Dendritic cell treated with granulocyte-macrophage colony-stimulating factor and Interleukin-4, amounts not matched to agents 40 ng/mL and 50 ng/mL, for 4 days (primary cell): ENCODE results near the gene LSM14B.

Experiments used
- H3K27ac Mint-ChIP-seq: one replicate; pipeline ENCODE4 v1.8.0; 2022; ENCODE audit warnings: mild to moderate bottlenecking, mixed read lengths
- H3K27me3 Mint-ChIP-seq: one replicate; pipeline ENCODE4 v1.8.0; 2022; ENCODE audit warnings: mild to moderate bottlenecking, mixed read lengths
- H3K36me3 Mint-ChIP-seq: one replicate; pipeline ENCODE4 v1.8.0; 2022; ENCODE audit warnings: low read depth, mixed read lengths
- H3K4me1 Mint-ChIP-seq: one replicate; pipeline ENCODE4 v1.8.0; 2022; ENCODE audit warnings: low read depth, mixed read lengths
- H3K4me3 Mint-ChIP-seq: one replicate; pipeline ENCODE4 v1.8.0; 2022; ENCODE audit warnings: mild to moderate bottlenecking, moderate library complexity, mixed read lengths
- H3K9me3 Mint-ChIP-seq: one replicate; pipeline ENCODE4 v1.8.0; 2022; ENCODE audit warnings: mixed read lengths
- intact Hi-C: fragments of 100-400 bp; cut with micrococcal nuclease; formaldehyde crosslinking; loops from one replicate; pipeline ENCODE4 v1.15.0; 2022

Gene LSM14B

DNA sequence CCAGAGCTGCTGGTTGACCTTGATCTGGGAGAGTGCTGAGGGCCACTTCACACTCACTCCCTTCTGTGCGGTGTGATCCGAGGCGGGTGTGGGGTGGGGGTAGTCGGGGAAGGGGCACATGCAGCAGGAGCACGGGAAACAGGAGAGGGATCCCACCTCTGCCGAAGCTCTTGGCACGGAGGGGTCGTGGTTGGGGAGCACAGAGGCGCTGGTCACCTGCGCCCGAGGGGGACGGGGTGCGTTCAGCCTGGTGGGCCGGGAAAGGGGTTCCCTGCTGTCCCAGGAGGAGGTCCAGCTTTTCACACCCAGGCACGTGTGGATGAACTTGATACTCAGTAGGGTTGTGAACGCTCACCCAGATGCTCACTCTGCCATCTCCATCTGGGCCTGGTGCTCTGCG lies 38.6 kb downstream of the LSM14B start:
- H3K9me3 Mint-ChIP-seq = no peaks in the 10 kb centered on the region
- H3K27me3 Mint-ChIP-seq = no peaks in the 10 kb centered on the region
- peaks cover 14% of the 10 kb centered on the region for H3K4me1 Mint-ChIP-seq
- no peak overlapping the region for H3K27ac Mint-ChIP-seq
- H3K4me3 Mint-ChIP-seq = no peak overlapping the region
- intact Hi-C loops = no loop called here
- peaks cover 81% of the 10 kb centered on the region for H3K36me3 Mint-ChIP-seq

DNA sequence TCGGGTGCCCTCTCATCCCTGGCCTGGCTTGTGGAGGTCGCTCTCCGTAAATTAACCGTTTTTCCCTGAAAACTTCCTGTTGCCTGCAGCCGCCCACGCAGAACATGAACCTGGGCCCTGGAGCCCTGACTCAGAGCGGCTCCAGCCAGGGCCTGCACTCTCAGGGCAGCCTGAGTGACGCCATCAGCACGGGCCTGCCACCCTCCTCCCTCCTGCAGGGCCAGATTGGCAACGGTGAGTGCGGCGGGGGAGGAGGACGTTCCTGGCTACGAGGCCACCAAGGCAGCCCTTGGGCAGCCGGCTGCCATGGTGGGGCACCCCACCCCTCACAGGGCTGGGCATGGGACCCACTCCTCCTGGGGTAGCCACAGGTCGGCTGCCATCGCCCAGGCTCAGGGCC lies 39.1 kb downstream of the LSM14B start:
- peaks cover 81% of the 10 kb centered on the region for H3K36me3 Mint-ChIP-seq
- no peaks in the 10 kb centered on the region for H3K9me3 Mint-ChIP-seq
- H3K4me1 Mint-ChIP-seq = peaks cover 9% of the 10 kb centered on the region
- H3K27ac Mint-ChIP-seq = no peak overlapping the region
- no peak overlapping the region for H3K4me3 Mint-ChIP-seq
- intact Hi-C loops = no loop called here
- no peaks in the 10 kb centered on the region for H3K27me3 Mint-ChIP-seq

DNA sequence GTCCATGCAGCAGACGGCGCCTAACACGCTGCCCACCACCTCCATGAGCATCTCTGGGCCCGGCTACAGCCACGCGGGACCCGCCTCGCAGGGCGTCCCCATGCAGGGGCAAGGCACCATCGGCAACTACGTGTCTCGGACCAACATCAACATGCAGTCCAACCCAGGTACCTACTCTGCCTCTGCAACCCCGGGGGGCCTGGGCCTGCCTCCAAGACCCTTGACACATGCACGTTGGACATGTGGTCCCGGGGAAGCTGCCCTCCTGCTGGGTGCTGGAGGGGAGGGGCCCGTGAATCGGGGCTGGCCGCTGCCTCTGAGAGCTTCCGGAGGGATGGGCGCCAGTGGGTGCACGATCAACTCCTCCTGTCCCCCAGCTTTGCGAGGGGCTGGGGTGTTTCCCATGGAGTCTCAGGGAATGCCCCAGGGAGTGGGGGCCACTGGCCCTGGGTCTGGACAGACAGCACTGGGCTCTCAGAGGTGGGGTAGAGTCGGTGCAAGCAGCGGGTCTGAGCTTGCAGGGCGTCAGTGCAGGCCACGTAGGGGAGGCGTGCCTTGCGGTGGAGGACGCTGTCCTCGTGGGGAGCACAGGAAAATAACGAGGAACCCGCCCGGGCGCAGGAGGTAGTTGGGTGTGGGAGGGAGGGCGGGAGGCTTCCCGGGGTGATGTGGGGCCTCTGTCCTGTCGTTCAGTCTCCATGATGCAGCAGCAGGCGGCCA lies 40.6 kb downstream of the LSM14B start:
- no peaks in the 10 kb centered on the region for H3K9me3 Mint-ChIP-seq
- H3K27ac Mint-ChIP-seq = no peak overlapping the region
- H3K4me3 Mint-ChIP-seq = no peak overlapping the region
- intact Hi-C loops = no loop called here
- H3K36me3 Mint-ChIP-seq = peaks cover 94% of the 10 kb centered on the region
- peaks cover 9% of the 10 kb centered on the region for H3K4me1 Mint-ChIP-seq
- no peaks in the 10 kb centered on the region for H3K27me3 Mint-ChIP-seq

DNA sequence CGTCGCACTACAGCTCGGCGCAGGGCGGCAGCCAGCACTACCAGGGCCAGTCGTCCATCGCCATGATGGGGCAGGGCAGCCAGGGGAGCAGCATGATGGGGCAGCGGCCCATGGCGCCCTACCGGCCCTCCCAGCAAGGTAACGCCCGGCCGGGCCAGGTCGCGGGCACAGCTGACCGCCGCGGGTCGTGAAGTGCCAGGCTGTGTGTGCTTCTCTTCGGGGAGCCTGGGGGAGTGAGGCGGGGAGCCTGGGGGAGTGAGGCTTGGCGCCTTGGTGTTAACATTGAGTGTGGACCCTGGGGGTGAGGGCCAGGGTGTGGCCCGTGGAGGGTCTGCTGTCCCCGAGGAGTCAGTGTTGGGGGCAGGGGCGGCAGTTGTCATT lies 41.2 kb downstream of the LSM14B start:
- H3K4me1 Mint-ChIP-seq = peaks cover 9% of the 10 kb centered on the region
- H3K36me3 Mint-ChIP-seq = peaks cover 97% of the 10 kb centered on the region
- no peaks in the 10 kb centered on the region for H3K9me3 Mint-ChIP-seq
- H3K27ac Mint-ChIP-seq = no peak overlapping the region
- H3K4me3 Mint-ChIP-seq = no peak overlapping the region
- intact Hi-C loops = no loop called here
- no peaks in the 10 kb centered on the region for H3K27me3 Mint-ChIP-seq

DNA sequence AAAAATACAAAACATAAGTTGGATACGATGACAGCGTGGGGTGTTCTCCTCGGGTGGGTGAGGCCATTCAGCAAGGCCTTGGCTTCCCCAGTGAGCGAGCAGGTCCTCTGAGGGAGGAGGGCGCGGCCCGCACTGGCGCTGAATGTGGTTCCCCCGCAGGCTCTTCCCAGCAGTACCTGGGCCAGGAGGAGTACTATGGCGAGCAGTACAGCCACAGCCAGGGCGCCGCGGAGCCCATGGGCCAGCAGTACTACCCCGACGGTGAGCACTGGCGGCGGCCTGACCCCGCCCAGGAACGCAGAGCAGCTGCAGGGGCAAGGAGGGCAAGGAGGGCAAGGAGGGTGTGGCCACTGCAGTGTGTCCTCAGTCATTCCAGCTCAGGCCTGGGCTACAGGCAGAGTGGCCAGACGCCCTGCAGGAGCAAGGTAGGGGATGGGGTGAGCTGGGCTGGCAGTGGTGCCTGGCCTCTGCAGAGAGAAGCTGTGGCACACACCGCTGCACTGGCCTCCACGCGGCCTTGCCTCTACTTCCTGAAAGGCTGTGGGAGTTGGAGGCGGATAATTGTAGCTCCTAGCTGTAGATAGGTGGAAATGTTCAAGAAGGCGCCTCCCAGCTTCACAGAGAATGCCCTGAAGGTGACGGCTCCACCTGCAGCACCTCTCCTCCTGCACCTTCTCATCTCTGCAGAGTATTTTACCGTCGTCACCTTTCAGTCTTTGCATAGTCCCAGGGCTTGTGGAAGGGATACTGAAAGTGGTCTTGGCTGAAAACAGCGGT lies 41.9 kb downstream of the LSM14B start:
- Mint-ChIP-seq H3K4me3 (no peak overlapping the region), H3K36me3 (peaks cover 97% of the 10 kb centered on the region), H3K9me3 (no peaks in the 10 kb centered on the region), H3K4me1 (peaks cover 7% of the 10 kb centered on the region), H3K27me3 (no peaks in the 10 kb centered on the region), H3K27ac (no peak overlapping the region)
- intact Hi-C loops = no loop called here

DNA sequence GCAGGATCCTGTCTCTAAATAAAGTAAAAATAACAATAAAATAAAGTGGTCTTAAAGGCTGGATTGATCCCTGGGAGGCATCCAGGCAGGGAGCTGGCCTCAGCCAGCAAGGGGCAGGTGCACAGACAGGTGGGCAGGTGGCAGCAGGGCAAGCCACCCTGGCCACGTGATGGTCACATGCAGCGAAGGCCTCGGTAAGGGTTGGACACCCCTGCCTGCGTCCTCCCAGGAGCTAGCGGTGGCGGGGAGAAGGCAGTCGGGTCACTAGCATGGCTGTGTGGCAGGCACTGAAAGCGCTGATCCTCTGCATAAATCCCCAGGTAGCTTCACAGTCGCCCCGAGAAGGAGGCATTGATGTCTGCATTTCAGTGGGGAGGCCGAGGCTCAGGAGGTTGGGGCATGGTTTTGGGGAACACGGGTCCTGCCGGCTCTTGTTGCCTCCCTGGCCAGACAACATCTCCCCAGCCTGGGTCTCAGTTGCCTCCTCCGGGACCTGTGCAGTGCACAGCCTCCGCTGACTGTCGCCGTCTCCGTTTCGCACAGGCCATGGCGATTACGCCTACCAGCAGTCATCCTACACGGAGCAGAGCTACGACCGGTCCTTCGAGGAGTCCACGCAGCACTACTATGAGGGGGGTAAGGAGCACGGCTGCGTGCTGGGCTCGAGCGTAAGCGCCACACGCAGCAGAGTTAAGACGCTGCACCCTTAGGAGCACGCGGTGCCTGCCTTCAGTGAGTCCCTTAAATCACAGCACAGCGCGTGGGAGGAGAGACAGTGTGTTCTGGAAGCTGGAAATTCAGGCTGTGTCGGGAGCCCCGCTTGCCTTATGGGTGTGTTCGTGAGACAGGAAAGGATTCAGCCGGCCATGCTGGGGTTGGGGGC lies 42.8 kb downstream of the LSM14B start:
- peaks cover 97% of the 10 kb centered on the region for H3K36me3 Mint-ChIP-seq
- H3K27me3 Mint-ChIP-seq = no peaks in the 10 kb centered on the region

DNA sequence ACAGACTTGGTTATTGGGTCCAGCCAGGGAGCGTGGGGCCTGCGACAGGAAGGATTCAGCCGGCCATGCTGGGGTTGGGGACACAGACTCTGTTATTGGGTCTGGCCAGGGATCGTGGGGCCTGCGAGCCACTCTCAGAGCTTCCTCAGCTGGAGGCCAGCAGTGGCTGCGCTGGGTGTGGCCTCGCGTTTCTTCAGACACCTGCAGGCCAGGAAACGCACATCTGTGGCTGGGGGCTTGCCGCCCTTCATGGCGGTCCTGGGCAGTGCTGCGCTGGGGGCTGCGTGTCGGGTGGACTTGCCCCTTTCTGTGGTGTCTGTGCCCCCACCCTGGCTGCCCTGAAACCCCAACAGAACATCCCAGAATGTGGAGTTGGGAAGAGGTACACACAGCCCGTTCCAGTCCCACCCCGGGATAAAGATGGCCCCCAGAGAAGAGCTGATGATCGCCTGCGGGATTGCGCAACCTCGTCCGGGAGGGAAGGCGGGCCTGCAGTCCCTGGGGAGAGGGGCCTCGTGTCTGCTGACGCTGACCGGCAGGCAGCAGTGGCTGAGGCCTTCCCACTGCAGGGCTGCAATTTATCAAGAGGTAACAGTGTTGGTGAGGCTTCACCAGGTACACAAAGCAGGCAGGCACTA lies 43.6 kb downstream of the LSM14B start:
- H3K36me3 Mint-ChIP-seq = peaks cover 91% of the 10 kb centered on the region
- H3K27ac Mint-ChIP-seq = no peak overlapping the region
- no peaks in the 10 kb centered on the region for H3K27me3 Mint-ChIP-seq

More for the DNA sequence above, 42.8 kb downstream of the LSM14B start:
- intact Hi-C loops = no loop called here
- H3K4me3 Mint-ChIP-seq = no peak overlapping the region
- H3K9me3 Mint-ChIP-seq = no peaks in the 10 kb centered on the region
- H3K27ac Mint-ChIP-seq = no peak overlapping the region
- no peaks in the 10 kb centered on the region for H3K4me1 Mint-ChIP-seq

DNA sequence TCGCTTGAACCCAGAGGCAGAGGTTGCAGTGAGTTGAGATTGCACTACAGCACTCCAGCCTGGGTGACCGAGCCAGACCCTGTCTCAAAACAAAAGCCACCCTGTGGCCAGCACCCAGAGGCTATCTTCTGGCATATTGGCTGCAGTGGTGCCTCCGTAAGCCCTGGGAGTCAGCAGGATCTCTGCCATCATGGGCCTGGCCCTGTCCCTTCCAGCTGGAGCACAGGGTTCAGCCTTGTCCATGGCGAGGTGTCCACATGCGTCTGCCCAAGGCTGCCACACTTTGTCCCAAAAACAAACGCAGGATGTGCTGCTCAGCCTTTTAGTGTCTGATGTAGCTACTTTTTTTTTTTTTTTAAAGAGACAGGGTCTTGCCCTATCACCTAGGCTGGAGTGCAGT lies 45.2 kb downstream of the LSM14B start:
- no peaks in the 10 kb centered on the region for H3K4me1 Mint-ChIP-seq
- peaks cover 90% of the 10 kb centered on the region for H3K36me3 Mint-ChIP-seq
- no peaks in the 10 kb centered on the region for H3K27me3 Mint-ChIP-seq
- H3K4me3 Mint-ChIP-seq = no peak overlapping the region
- H3K27ac Mint-ChIP-seq = no peak overlapping the region
- H3K9me3 Mint-ChIP-seq = no peaks in the 10 kb centered on the region
- intact Hi-C loops = no loop called here

More for the DNA sequence above, 43.6 kb downstream of the LSM14B start:
- Mint-ChIP-seq H3K9me3 (no peaks in the 10 kb centered on the region), H3K4me1 (no peaks in the 10 kb centered on the region), H3K4me3 (no peak overlapping the region)
- intact Hi-C loops = no loop called here

DNA sequence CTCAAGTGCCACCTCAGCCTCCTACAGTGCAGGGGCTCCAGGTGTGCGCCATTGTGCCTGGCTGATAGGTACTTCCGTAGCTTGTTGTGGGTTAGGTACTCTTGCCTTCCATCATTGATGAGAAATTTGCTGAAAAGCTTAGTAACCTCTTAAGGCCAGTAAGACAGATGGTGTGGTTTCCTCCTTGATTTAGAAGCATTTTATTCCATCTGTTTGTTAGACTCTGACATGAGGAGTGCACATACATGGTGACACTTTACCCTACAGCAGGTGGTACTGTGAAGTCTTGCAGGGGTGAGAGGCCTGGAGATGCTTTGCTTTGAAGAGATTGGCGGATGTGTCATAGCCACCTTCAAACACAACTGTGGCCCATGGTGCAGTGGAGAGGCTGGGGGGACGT lies 45.8 kb downstream of the LSM14B start:
- Mint-ChIP-seq H3K9me3 (no peaks in the 10 kb centered on the region), H3K4me1 (no peaks in the 10 kb centered on the region), H3K27ac (no peak overlapping the region), H3K27me3 (no peaks in the 10 kb centered on the region), H3K4me3 (no peak overlapping the region), H3K36me3 (peaks cover 90% of the 10 kb centered on the region)
- intact Hi-C loops = no loop called here

DNA sequence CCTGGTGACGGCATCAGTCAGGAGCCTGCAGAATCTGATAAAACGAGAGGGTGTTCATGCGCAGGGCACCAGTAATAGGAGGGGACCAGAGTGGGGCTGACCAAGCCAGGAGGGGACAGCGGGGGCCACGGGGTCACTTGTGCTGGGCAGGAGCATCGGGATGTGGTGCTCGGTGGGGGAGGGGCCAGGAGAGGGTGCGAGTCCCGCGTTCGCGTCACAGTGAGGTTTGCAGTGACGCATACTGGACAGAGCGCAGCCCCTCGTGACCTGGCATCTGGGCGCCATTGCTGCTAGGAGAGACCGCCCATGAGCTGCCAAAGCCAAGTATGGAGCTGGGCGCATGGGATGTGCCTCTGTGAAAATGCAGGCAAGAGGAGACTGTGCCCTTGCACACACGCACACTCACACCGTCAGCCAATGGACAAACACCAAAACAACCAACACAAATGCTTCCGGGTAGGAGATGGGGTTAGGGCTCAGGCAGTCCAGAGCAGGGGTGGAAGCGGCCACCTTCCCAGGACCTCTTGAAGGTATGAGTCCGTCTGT lies 46.7 kb downstream of the LSM14B start:
- no peaks in the 10 kb centered on the region for H3K9me3 Mint-ChIP-seq
- no peak overlapping the region for H3K4me3 Mint-ChIP-seq
- H3K4me1 Mint-ChIP-seq = no peaks in the 10 kb centered on the region
- no peaks in the 10 kb centered on the region for H3K27me3 Mint-ChIP-seq
- peaks cover 86% of the 10 kb centered on the region for H3K36me3 Mint-ChIP-seq
- H3K27ac Mint-ChIP-seq = no peak overlapping the region
- intact Hi-C loops = no loop called here

DNA sequence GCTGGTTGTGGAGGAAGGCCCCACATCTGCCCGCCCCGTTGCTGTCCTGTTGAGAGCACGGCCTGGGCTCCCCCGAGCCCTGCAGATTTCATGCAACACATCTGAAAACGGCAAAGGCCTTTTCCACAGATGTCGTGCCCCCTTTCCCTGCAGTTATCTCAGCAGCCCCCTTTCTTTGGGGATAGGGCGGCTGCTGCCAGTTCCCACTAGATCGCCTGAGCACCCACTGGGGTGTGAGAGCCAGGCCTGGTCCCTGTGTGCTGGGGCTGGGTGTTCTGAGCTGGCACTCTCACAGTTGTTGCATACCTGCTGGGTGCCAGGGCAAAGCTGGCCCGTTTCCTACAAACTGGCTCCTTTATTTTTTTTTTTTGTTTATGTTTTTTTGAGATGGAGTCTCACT lies 48.3 kb downstream of the LSM14B start:
- H3K27ac Mint-ChIP-seq = no peak overlapping the region
- peaks cover 86% of the 10 kb centered on the region for H3K36me3 Mint-ChIP-seq
- intact Hi-C loops = no loop called here
- H3K4me3 Mint-ChIP-seq = no peak overlapping the region
- no peaks in the 10 kb centered on the region for H3K9me3 Mint-ChIP-seq
- no peaks in the 10 kb centered on the region for H3K4me1 Mint-ChIP-seq
- no peaks in the 10 kb centered on the region for H3K27me3 Mint-ChIP-seq

DNA sequence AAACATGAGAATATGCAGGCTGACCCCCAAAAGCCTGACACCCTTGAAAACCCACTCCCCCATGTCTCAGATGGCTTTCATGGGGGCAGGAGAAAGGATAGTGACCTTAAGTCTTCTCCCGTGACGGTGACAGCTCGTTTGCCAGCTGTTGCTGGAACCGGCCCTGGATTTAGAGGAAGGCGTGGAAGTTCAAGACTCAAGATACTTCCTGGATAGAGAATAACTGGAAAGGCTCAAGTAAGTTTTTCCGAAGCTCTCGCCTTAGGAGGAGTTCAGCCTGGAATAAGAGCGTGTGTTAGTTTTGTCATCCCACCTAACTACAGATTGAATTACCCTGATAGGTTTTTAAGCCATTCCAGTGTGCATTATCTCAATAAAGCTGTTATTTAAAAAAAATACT lies 49.0 kb downstream of the LSM14B start:
- Mint-ChIP-seq H3K4me3 (no peak overlapping the region), H3K36me3 (peaks cover 86% of the 10 kb centered on the region), H3K27me3 (no peaks in the 10 kb centered on the region), H3K27ac (no peak overlapping the region), H3K4me1 (no peaks in the 10 kb centered on the region), H3K9me3 (no peaks in the 10 kb centered on the region)
- intact Hi-C loops = no loop called here

DNA sequence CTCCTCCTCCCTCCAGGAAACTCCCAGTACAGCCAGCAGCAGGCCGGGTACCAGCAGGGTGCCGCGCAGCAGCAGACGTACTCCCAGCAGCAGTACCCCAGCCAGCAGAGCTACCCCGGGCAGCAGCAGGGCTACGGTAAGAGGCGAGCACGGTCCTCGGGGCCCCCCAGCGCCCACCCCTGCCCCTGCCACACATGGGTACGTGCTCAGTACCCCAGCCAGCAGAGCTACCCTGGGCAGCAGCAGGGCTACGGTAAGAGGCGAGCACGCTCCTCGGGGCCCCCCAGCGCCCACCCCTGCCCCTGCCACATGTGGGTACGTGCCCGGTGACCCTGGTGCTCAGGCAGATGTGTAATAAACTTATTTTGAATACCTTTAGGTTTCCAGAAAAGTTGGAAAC lies 50.4 kb downstream of the LSM14B start:
- Mint-ChIP-seq H3K4me1 (no peaks in the 10 kb centered on the region), H3K27ac (no peak overlapping the region), H3K4me3 (no peak overlapping the region), H3K27me3 (no peaks in the 10 kb centered on the region), H3K36me3 (peaks cover 83% of the 10 kb centered on the region), H3K9me3 (no peaks in the 10 kb centered on the region)
- intact Hi-C loops = no loop called here
